Neuronal stem cell (in vitro differentiated cells): ENCODE measurements around the gene SH3TC1.

Experiments
- DNase-seq: peaks from one replicate; pipeline ENCODE4 v3.0.0-alpha.2; 2013; ENCODE audit warnings: low spot score
- H2AFZ ChIP-seq: one replicate; pipeline ENCODE4 v1.6.1; 2013; ENCODE audit warnings: mild to moderate bottlenecking, low read length, inconsistent platforms
- H2AK5ac ChIP-seq: 2 replicates; pipeline ENCODE4 v1.6.1; 2013; ENCODE audit warnings: low read depth, mild to moderate bottlenecking, inconsistent platforms, low read length, moderate library complexity, mixed read lengths
- H2BK120ac ChIP-seq: 2 replicates; pipeline ENCODE4 v1.6.1; 2013; ENCODE audit warnings: low read depth, mild to moderate bottlenecking, inconsistent platforms, low read length, moderate library complexity, mixed read lengths
- H2BK12ac ChIP-seq: one replicate; pipeline ENCODE4 v1.6.1; 2013; ENCODE audit warnings: low read length, inconsistent platforms
- H2BK15ac ChIP-seq: 2 replicates; pipeline ENCODE4 v1.6.1; 2013; ENCODE audit warnings: mild to moderate bottlenecking, low read length, inconsistent platforms, mixed read lengths
- H2BK5ac ChIP-seq: one replicate; pipeline ENCODE4 v1.6.1; 2013; ENCODE audit warnings: inconsistent platforms, mild to moderate bottlenecking, low read length, moderate library complexity
- H3K14ac ChIP-seq: one replicate; pipeline ENCODE4 v1.6.1; 2013; ENCODE audit warnings: low read length, inconsistent platforms
- H3K18ac ChIP-seq: 2 replicates; pipeline ENCODE4 v1.6.1; 2013; ENCODE audit warnings: low read length, inconsistent platforms
- H3K23ac ChIP-seq: 2 replicates; pipeline ENCODE4 v1.6.1; 2013; ENCODE audit warnings: low read depth, mild to moderate bottlenecking, mixed read lengths, low read length, inconsistent platforms; ENCODE audit not compliant: poor library complexity
- H3K27ac ChIP-seq: replicated peaks from 3 replicates; pipeline ENCODE4 v1.5.1; 2013; ENCODE audit warnings: low read length, inconsistent platforms
- H3K27me3 ChIP-seq, 3 experiments: 2 replicates each; pipeline ENCODE4 v1.6.1; 2013; ENCODE audit warnings: low read length in 3 of 3, mild to moderate bottlenecking in 2 of 3, inconsistent platforms in 1 of 3, low read depth in 1 of 3, mixed read lengths in 1 of 3, moderate library complexity in 1 of 3; ENCODE audit not compliant: control insufficient read depth in 3 of 3, insufficient read depth in 3 of 3
- H3K36me3 ChIP-seq, 2 donors: replicated peaks in 1 of 2; 2 replicates each; pipeline ENCODE4 v1.6.1; 2013; ENCODE audit warnings: low read length in 2 of 2; ENCODE audit not compliant: control insufficient read depth in 2 of 2, insufficient read depth in 2 of 2
- H3K4ac ChIP-seq: 2 replicates; pipeline ENCODE4 v1.6.1; 2013; ENCODE audit warnings: inconsistent platforms, mild to moderate bottlenecking, low read length, moderate library complexity
- H3K4me1 ChIP-seq, 2 donors: 1 replicate in 1 of 2; 2 replicates in 1 of 2; pipeline ENCODE4 v1.6.1; 2013; ENCODE audit warnings: low read length in 2 of 2, low read depth in 1 of 2; ENCODE audit not compliant: control insufficient read depth in 2 of 2, insufficient read depth in 1 of 2
- H3K4me2 ChIP-seq: one replicate; pipeline ENCODE4 v1.6.1; 2013; ENCODE audit warnings: mild to moderate bottlenecking, low read length, inconsistent platforms; ENCODE audit not compliant: insufficient read depth, poor library complexity, severe bottlenecking
- H3K4me3 ChIP-seq, 2 donors: 2 replicates each; pipeline ENCODE4 v1.5.1; 2013; ENCODE audit warnings: low read length in 2 of 2, mild to moderate bottlenecking in 2 of 2, inconsistent platforms in 1 of 2, moderate library complexity in 1 of 2
- H3K79me1 ChIP-seq: one replicate; pipeline ENCODE4 v1.6.1; 2013; ENCODE audit warnings: low read depth, mild to moderate bottlenecking, inconsistent platforms, low read length, moderate library complexity
- H3K9ac ChIP-seq: one replicate; pipeline ENCODE4 v1.6.1; 2013; ENCODE audit warnings: mild to moderate bottlenecking, low read depth, low read length, inconsistent platforms; ENCODE audit not compliant: poor library complexity
- H3K9me3 ChIP-seq, 2 donors: replicated peaks in 1 of 2; 2 replicates each; pipeline versions ENCODE3 to v1.6.1; 2013; ENCODE audit warnings: low read length in 2 of 2, mild to moderate bottlenecking in 2 of 2, inconsistent platforms in 1 of 2, low read depth in 1 of 2, mixed read lengths in 1 of 2, moderate library complexity in 1 of 2; ENCODE audit not compliant: control insufficient read depth in 2 of 2, insufficient read depth in 1 of 2
- H4K8ac ChIP-seq: one replicate; pipeline ENCODE4 v1.6.1; 2013; ENCODE audit warnings: low read depth, mild to moderate bottlenecking, inconsistent platforms, low read length, moderate library complexity
- H4K91ac ChIP-seq: one replicate; pipeline ENCODE4 v1.6.1; 2013; ENCODE audit warnings: low read length, low read depth, mild to moderate bottlenecking, inconsistent platforms; ENCODE audit not compliant: poor library complexity
- WGBS, 2 donors: extraction: QIAGEN DNeasy Blood & Tissue Kit; methylation state at CpG; one replicate each; pipeline ENCODE4 v1.1.7; 2013; ENCODE audit warnings: missing lambda C conversion rate in 2 of 2, mixed read lengths in 1 of 2; ENCODE audit not compliant: insufficient read length in 2 of 2, insufficient replicate concordance in 1 of 2; ENCODE audit errors: extremely low coverage in 2 of 2; 5-methylcytosine and 5-hydroxymethylcytosine counted together

The SH3TC1 gene

DNA sequence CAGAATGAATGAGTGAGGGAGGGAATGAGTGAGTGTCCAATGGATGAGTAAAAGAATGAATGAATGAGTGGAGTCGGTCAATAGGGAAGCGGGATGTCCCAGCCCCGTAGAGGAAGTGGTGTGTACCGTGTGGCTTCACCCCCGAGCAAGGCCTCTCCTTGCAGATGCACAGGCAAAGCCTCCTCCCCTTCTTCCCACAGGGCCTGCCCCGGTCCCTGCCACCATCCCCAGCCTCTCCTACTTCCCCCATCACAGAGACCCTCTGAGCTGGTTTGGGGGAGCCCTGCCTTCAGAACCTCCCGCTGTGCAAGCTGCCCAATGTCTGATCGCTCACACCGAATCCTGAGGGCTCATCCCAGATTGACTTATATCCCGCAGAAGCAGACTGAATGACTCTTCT is 84.1 kb downstream of the SH3TC1 start:
- Histone ChIP-seq H3K18ac (no peak overlapping the region), H2BK12ac (no peak overlapping the region), H3K79me1 (no peaks in the 10 kb centered on the region), H3K27ac (no peak overlapping the region), H3K9me3 (peaks cover 0 to 2% of the 10 kb centered on the region in 2 donors), H3K27me3 (peaks cover 0 to 37% (median 0%) of the 10 kb centered on the region in 3 experiments), H4K91ac (no peak overlapping the region), H3K4ac (no peak overlapping the region), H2AK5ac (no peak overlapping the region), H2BK5ac (peak overlapping the region; percentile 87), H3K9ac (peak overlapping the region; percentile 63), H3K4me3 (no peak overlapping the region), H3K4me1 (peaks cover 2 to 3% of the 10 kb centered on the region in 2 donors), H3K14ac (no peak overlapping the region), H2AFZ (no peak overlapping the region), H3K23ac (peak overlapping the region; percentile 73), H3K36me3 (no peaks in the 10 kb centered on the region), H3K4me2 (no peak overlapping the region), H2BK15ac (no peak overlapping the region), H4K8ac (peak overlapping the region; percentile 43), H2BK120ac (no peak overlapping the region)
- DNase-seq = no peak
- no CpG with 5 or more reads among the region's 10 CpGs for WGBS, 2 donors

DNA sequence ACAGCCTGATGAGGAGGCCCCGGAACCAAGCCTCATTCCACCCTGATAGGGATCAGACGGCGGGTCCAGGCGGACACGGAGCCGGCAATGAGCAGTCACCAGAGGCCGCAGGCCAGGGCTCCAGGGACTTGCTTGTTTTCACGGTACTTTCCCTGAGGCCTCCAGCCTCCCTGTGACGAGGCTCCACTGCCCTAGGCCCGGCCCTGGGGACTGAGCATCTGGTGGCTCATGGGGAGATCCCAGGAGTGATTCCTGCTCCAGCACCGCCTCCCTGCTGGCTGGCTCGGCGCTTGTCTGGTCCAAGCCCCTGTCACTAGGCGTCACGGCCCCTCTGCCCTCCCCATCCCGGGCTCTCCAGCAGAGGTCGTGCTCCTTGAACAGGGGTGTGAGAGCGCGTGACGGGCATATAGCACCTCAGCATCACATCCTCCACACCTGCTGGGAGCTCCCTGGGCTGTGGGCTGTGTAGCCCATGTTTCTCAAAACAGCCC is 84.6 kb downstream of the SH3TC1 start:
- no peak overlapping the region for H2AFZ ChIP-seq
- peak overlapping the region; percentile 57 for H3K18ac ChIP-seq
- H2BK12ac ChIP-seq = no peak overlapping the region
- no CpG with 5 or more reads among the region's 20 CpGs for WGBS, 2 donors
- H3K4ac ChIP-seq = peak overlapping the region; percentile 66
- DNase-seq = no peak
- peaks cover 0 to 37% (median 0%) of the 10 kb centered on the region in 3 experiments for H3K27me3 ChIP-seq
- no peak overlapping the region for H3K4me3 ChIP-seq
- H2AK5ac ChIP-seq = peak overlapping the region; percentile 4
- no peak overlapping the region for H4K91ac ChIP-seq
- H3K9ac ChIP-seq = no peak overlapping the region
- H4K8ac ChIP-seq = no peak overlapping the region
- H3K23ac ChIP-seq = peak overlapping the region; percentile 89
- H3K27ac ChIP-seq = no peak overlapping the region
- peaks cover 0 to 2% of the 10 kb centered on the region in 2 donors for H3K9me3 ChIP-seq
- no peaks in the 10 kb centered on the region for H3K79me1 ChIP-seq
- no peak overlapping the region for H3K4me2 ChIP-seq
- H2BK5ac ChIP-seq = no peak overlapping the region
- no peaks in the 10 kb centered on the region for H3K36me3 ChIP-seq
- H2BK120ac ChIP-seq = no peak overlapping the region
- no peak overlapping the region for H3K14ac ChIP-seq
- H2BK15ac ChIP-seq = no peak overlapping the region
- H3K4me1 ChIP-seq = peaks cover 2 to 3% of the 10 kb centered on the region in 2 donors

DNA sequence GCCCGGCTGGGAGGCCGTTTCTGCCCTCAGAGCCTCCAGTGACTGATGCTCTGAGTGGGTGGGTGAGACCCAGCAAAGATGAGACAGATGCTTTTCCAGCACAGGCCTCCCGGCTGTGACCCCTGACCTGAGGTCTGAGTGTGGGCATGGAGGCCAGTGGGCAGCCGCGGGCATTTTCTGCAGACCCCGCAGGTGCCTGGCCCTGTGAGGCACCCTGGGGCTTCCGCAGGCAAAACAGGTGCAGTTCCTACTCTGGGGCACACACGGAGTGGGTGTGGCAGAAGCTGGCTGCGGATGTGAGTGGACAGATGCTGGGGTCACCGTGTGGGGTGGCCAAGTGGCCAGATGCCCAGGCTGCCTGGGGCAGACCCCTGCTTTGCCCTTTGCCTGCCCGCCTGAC is 85.3 kb downstream of the SH3TC1 start:
- Histone ChIP-seq H3K23ac (no peak overlapping the region), H3K9me3 (peaks cover 0 to 2% of the 10 kb centered on the region in 2 donors), H3K4me3 (no peak overlapping the region), H3K18ac (peak overlapping the region; percentile 57), H2BK5ac (no peak overlapping the region), H2AFZ (no peak overlapping the region), H3K4me2 (no peak overlapping the region), H4K91ac (no peak overlapping the region), H3K36me3 (no peaks in the 10 kb centered on the region), H3K4ac (peak overlapping the region; percentile 66), H3K4me1 (peaks cover 2 to 3% of the 10 kb centered on the region in 2 donors), H2BK120ac (no peak overlapping the region), H2BK15ac (no peak overlapping the region), H3K14ac (no peak overlapping the region), H3K27me3 (peaks cover 0 to 37% (median 0%) of the 10 kb centered on the region in 3 experiments), H3K9ac (no peak overlapping the region), H3K79me1 (no peaks in the 10 kb centered on the region), H3K27ac (no peak overlapping the region), H4K8ac (no peak overlapping the region), H2BK12ac (peak overlapping the region; percentile 41), H2AK5ac (peak overlapping the region; percentile 37)
- DNase-seq = no peak
- no CpG with 5 or more reads among the region's 11 CpGs for WGBS, 2 donors

DNA sequence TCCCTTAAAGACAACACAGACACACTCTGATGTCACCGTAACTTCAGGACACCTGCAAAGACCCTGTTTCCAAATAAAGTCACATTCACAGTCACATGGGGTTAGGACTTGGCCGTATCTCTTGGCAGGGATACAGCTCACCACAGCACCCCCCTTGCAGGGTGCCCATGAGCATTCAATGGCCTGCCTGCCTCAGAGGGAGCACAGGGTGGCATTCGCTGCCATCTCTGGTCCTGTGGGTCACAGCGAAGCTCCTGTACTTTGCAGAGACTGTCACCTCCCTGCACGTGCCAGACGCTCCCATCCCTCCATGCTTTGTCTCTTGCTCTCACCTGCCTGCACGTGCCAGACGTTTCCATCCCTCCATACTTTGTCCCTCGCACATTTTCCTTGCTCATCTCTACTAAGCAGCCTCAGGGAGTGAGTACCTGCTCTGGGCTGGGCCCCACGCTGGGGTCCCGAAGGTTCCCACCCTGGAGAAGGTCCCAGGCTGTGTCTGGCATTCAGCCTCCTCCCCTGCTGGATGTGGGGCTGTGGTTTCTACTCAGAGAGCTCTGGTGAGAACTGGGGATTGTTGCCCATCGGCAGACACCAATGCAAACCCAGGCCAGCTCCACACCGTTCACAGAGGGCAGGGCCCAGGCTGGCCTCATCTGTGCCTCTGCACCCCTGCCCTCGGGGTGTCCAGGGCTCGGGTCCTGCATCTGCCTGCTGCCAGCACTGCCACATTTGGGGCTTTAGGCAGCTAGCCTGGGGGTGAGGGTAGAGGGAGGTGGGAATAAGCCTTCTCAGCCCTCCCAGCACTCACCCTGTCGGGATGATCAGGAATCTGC is 86.3 kb downstream of the SH3TC1 start:
- DNase-seq = no peak
- Histone ChIP-seq H3K23ac (no peak overlapping the region), H4K8ac (no peak overlapping the region), H3K79me1 (peaks cover 1% of the 10 kb centered on the region), H3K27me3 (peaks cover 0 to 32% (median 0%) of the 10 kb centered on the region in 3 experiments), H2BK120ac (no peak overlapping the region), H3K9me3 (peaks cover 0 to 2% of the 10 kb centered on the region in 2 donors), H3K27ac (no peak overlapping the region), H3K4ac (no peak overlapping the region), H4K91ac (no peak overlapping the region), H2BK15ac (no peak overlapping the region), H3K4me3 (no peak overlapping the region), H2BK12ac (no peak overlapping the region), H3K4me1 (peaks cover 0 to under 1% of the 10 kb centered on the region in 2 donors), H2AK5ac (peak overlapping the region; percentile 68), H3K4me2 (no peak overlapping the region), H3K36me3 (no peaks in the 10 kb centered on the region), H2BK5ac (no peak overlapping the region), H3K14ac (no peak overlapping the region), H3K18ac (peak overlapping the region; percentile 67), H2AFZ (no peak overlapping the region), H3K9ac (no peak overlapping the region)
- no CpG with 5 or more reads among the region's 16 CpGs for WGBS, 2 donors
